ENCODE measurements around the gene BTBD19.
"Not testable (repeated sequence)": the region's sequence is repeated elsewhere in the genome, so short reads cannot be mapped to it uniquely, and the experiment has no call there.

The BTBD19 gene, protein sequence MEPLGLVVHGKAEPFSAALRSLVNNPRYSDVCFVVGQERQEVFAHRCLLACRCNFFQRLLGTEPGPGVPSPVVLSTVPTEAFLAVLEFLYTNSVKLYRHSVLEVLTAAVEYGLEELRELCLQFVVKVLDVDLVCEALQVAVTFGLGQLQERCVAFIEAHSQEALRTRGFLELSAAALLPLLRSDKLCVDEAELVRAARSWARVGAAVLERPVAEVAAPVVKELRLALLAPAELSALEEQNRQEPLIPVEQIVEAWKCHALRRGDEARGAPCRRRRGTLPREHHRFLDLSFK

DNA sequence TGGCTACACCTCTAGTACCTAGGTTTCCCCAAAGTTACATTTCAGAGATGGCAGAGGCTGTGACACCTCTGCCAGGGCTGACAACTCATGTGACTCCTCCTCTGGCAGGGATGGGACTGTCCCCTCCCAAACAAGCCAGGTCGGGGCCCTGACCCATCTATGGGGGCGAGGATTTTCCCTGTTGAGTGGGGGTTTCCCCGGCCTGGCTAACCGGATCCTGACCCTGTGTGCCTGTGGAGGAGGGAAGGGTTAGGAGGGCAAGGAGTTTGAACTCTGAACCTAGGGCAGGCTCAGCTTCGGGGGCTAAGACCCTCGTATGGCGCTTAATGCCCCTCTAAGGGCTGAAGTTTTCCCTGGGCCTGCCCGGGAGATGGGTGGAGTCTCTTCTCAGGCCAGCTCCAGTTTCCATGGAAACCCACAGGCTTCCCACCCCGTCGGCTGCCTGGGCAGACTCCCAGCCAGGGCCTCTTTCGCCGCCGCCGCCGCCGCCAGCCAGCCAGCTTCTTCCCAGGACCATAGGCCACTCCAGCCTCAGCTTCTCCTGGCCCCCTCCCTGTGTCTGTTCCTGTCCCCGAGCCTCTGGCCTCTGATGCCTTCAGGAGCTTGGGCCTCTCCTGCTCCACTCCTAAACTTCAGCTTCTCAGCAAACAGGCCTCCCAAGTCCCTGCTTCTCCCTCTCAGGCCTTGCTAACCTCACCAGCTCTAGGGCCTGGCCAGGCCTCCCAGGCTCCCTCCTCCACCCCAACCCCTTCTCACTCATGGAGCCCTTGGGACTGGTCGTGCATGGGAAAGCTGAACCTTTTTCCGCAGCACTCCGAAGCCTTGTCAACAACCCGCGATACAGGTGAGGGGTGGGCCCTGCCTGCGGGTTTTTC, at the start of gene BTBD19:
Gene BTBD19, plus strand, starts transcription at position 461 of the 875 bp plus-strand sequence. Its CDS starts 298 bp downstream, at position 759.
- peak; percentile 30 for DNase-seq

DNA sequence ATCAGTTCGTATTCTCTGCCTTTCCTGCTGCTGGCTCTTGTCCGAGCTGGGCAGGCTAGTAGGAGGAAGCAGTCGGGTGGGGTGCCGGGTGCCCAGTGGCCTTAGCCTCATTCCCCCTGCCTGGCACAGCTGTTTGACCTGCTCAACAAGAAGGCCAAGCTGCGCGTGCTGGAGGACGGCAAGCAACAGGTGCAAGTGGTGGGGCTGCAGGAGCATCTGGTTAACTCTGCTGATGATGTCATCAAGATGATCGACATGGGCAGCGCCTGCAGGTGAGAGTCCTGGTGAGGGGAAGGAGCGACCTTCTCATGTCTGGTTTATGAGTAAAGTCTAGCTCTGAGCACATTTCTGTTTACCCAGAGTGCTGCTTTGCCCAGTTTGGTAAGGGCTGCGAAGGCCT, 49.2 kb upstream of the BTBD19 start:
- DNase-seq: no peak

DNA sequence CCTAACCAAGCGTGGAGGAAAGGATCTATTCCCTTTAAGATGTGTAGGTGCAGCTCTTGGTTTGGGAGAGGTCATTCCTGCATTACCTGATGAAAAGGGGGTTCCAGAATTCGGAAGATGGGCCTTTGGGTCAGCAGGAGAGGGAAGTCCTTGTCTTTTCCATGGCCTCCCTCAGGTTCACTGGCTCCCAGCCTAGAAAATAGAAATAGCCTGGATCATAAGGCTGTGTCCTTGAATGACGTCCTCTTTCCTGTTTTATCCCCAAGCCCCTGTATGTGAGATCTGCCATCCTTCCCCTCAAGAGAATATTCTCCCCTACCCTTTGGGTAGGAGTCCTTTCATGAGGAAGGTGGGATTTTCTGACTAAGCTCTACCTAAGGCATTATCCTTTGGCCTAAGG, 47.4 kb upstream of the BTBD19 start:
- no peak for DNase-seq

DNA sequence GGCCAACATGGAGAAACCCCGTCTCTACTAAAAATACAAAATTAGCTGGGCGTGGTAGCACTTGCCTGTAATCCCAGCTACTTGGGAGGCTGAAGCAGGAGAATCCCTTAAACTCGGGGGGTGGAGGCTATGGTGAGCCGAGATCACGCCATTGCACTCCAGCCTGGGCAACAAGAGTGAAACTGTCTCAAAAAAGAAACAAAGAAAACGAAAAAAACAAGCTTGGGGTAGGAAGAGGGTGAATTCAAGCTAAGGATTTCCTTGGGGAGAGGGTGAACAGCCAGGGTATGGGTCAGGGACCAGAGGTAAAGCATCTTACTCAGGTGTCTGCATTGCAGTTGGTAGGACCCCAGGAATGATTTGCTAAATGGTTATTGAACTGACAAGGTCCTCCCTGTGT, 41.9 kb upstream of the BTBD19 start:
- not testable (repeated sequence) for DNase-seq

DNA sequence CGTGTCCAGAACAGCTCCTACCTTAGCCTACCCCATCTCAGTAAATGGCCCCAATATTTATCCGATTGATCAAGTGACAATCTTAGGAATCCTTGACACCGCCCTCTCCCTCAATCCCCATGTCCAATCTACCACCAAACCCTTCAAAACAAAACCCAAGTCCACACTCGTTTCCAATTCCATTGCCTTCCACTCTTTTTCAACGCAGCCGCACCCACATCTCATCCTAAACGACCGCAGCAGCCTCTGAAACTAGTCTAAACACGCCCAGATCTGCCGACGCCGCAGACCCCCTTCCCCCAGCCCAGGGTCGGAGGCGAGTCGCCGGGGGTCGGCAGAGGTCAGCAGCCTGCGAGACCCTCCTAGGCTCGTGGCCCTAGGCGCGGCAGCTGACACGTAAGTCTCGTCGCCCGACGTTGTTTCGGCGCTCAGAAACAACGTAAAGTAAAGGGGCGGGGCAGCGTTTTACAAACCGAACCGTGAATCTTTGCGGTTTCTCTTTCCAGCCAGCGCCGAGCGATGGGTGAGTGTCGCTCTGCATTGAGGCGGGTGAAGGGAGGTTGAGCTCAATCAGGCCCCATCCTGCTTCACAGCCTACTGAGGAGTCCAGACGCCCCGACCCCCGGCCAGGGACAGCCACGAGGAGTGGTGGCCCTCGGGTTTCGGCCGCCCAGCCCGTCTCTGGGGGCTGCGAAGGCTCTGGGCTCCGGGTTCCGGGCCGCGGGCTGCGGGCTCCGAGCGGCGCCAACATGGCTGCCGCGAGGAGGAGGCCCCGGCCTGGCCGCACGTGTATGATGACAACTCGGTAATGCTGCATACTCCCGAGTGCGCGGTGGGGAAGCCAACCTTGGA, 33.0 kb upstream of the BTBD19 start, which contains the start of gene RPS8:
Gene RPS8, plus strand, starts transcription at position 463 of the 852 bp plus-strand sequence. Its CDS starts 57 bp downstream, at position 520.
- peak; percentile 89 for DNase-seq

DNA sequence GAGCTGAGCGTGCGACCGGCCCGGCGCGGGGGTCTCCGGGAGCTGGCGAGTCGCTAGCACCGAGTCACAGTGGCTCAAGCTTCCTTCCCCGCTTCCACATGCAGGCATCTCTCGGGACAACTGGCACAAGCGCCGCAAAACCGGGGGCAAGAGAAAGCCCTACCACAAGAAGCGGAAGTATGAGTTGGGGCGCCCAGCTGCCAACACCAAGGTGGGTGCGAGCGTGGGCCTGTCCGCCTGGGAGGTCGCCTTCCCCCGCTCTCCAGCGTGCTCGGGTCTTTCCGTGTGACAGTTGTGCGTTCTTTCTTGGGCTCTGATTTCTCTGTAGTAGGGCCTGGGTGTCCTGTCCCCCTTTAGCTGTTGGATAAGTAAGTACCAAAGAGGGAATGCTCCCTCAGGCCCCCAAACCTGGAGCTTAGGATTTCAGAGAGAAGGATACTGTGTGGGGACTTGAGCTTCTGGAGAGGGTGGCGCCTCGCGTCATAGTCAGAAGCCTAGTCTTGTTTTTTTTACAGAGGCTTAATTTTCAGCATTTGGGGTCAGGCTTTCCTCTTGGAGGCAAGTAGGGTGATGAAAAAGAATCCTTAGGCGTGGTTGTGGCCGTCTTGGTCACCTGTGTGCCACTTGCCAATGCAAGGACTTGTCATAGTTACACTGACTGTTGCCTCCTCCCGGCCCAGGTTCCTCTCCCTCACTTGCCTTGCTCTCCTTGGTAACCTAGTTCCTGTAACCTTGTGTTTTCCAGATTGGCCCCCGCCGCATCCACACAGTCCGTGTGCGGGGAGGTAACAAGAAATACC, 32.2 kb upstream of the BTBD19 start:
- DNase-seq: peak; percentile 52

DNA sequence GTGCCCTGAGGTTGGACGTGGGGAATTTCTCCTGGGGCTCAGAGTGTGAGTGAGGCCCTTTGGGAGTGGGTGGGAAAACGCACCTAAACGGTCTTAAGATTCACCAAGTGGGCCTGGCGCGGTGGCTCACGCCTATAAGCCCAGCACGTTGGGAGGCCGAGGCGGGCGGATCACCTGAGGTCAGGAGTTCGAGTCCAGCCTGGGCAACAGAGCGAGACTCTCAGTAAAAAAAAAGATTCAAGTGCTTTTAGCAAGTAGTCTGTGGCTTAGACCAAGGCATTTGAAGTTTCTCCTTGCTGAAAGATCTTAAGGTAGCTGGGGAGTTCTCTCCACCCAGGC, 31.6 kb upstream of the BTBD19 start:
- DNase-seq: no peak

DNA sequence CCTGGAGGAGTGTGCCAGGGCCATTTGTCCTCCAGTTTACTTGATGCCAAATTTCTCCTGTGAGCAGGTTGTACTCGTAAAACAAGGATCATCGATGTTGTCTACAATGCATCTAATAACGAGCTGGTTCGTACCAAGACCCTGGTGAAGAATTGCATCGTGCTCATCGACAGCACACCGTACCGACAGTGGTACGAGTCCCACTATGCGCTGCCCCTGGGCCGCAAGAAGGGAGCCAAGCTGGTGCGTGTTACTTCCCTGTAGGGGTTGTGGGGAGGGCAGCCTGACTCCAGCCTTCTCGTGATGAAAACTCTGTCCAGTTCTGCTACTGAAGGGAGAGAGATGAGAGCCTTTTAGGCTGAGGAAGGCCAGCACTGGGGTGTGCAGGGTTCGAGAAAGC, 30.8 kb upstream of the BTBD19 start:
- DNase-seq: no peak

DNA sequence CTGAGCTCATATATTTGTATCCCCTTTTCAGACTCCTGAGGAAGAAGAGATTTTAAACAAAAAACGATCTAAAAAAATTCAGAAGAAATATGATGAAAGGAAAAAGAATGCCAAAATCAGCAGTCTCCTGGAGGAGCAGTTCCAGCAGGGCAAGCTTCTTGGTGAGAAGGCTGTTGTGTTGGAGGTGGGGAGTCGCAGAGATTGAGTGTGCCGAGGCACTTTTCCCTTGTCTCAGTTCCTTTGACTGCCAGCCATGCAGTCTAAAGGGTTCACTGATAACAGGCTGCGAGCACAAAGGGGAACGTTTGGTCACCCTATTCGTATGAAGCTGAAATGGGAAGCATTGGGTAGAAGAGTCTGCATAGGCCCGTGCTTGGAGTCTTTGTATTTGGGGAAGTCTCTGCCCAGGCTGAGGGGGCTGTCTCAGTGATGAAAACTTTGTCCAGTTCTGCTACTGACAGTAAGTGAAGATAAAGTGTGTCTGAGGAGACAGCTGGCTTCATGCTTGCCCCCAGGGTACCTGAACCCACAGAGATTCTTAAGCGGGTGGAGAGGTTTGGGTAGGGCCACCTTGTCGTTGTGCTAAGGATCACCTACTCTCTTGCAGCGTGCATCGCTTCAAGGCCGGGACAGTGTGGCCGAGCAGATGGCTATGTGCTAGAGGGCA, 30.2 kb upstream of the BTBD19 start:
- no peak for DNase-seq

DNA sequence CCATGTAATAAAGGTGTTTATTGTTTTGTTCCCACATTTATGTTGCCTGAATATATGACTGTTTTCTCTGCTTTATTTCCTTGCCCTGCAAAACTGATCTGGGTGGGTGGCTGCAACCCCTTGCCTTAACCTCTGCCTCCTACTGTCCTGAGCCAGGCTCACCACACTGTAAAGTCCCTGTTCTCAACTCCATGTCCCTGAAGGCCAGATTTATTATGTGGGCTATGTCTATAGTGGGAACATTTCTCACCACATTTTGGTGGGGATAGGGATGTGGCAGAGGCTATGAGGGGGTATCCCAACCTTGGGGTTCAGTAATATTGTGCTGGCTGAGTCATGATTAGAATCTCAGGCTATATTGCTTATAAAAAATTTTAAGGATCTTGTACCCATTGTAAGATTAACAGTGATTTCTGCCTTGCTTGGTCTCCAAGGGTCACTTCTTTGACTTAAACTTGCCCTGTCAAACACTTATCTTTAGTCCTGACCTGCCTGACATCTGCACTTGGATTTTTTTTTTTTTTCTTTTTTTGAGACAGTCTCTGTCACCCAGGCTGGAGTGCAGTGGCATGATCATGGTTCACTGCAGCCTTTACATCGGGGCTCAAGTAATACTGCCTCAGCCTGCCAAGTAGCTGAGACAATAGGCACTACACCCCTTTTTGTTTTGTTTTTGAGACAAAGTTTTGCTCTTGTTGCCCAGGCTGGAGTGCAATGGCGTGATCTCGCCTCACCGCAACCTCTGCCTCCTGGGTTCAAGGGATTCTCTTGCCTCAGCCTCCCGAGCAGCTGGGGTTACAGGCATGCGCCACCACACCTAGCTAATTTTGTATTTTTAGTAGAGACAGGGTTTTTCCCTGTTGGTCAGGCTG, 29.4 kb upstream of the BTBD19 start:
- no peak for DNase-seq

DNA sequence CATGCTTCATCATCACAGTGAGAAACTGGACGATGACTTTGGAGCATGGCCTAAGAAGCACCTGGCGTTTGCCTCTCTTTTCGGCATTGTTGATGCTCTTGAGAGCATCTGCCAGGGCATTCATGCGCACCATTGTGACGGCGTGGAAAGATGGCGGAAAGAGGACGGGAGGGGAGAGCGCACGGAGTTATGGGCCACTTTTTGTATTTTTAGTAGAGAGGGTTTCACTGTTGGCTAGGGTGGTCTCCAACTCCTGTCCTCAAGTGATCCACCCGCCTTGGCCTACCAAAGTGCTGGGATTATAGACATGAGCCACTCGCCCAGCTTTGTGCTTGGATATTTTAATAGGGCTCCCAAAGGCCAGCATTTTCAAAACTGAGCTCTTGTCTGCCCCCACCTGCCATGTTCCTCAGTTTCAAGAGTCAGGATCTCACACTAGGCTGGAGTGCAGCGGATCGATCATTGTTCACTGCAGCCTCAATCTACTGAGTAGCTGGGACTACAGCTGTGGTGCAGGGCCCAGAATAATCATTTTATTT, 27.7 kb upstream of the BTBD19 start:
- DNase-seq: no peak

DNA sequence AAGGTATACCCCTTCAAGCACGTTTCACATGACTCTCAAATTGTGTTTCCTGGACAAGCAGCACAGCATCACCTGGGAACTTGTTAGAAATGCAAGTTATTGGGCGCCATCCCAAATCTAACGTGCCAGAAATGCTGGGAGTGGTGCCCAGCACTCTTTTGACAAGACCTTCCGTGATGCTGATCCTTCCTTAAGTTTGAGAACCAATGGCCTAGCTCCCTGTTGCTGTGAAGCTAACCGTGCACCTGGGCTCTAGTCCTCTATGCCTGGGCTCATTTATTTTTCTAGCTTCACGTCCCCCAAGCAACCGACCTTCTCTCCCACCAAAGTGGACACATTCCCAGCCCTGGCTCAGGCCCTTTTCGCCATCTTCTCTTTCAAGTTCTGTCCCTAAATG, 24.6 kb upstream of the BTBD19 start:
- no peak for DNase-seq

DNA sequence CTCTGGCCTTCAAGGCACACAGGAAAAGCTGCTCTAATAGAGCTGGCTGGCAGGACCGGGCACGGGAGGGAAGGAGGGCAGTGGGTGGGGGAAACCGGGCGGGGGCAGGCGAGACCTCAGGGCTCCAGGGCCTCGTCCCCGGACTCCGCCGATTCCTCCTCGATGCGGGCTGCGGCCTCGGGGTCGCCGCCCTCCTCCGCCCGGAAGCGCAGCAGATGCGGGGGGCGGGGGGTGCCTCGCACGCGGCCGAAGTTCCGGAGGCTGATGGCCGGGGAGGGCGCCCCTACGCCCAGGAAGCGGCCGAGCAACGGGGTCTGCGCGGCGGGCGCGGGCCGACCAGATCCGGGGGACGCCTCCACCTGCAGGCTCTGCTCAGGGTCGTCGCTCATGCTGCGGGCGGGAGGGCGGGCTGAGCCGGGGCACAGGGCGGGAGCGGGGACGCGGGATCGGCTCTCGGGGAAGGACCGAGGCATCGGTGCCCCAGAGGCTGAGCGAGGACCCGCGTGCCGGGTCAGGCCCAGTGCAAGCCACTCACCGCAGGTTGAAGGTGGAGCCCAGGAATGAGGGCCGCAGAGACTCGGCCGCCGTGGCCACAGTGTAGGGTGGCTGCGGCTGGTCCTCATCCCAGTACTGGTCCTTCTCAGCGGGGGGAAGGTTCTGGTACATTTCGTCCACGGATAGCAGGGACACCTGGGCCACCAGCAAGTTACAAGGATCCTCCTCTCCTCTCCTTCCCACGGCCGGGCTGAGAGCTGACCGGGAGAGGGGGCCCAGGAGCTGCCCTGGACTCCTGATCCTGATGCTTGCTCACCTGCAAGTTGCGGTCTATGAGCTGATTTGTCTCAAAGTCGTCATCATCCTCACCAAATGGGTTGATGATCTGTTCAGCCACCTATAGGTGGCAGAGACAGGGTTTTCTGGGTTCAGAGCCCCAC, 24.0 kb upstream of the BTBD19 start:
- no peak for DNase-seq

DNA sequence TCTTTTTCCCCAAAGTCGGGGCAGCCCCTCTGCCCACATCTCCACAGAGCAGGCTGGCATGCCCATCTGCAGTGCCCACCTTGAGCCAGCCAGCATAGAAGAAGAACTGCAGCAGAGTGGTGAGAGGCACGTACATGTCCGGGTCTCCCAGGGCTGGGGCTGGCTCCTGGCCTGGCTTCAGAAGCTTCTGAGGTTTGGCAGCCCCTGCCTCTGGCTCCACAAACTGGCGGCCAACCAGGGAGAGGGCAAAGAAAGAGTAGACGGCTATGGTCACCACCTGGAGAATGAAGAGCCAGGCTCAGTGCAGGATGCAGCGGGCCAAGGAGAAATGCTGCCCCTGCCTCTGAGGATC, 23.3 kb upstream of the BTBD19 start:
- DNase-seq: no peak

DNA sequence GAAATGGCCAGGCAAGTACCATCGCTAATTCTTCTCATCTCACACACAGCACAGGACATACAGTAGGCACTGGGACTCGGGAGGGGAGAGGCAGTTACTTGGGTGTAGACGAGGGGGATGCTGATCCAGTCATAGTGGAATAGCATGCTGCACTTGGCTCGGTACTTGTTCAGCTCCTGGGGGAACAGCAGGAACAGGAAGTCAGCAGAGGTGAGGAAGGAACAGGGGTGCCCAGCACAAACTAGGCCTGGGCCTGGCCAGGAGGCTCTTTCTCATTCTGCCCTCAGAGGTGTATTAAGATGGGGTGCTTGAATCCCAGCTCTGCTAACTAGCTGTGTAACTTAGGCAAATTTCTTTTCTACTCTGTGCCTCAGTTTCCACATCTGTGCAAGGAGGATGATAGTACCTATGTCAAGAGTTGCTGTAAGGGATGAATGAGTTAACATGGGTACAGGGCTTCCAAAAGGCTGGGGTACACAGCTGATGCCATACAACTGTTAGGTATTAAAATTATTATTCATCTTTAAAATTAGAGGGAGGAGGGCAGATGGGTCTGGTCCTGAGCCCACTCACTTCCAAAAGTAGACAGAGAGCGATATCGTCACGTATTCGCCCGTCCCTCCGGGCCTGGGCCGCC, 22.7 kb upstream of the BTBD19 start:
- DNase-seq: no peak

DNA sequence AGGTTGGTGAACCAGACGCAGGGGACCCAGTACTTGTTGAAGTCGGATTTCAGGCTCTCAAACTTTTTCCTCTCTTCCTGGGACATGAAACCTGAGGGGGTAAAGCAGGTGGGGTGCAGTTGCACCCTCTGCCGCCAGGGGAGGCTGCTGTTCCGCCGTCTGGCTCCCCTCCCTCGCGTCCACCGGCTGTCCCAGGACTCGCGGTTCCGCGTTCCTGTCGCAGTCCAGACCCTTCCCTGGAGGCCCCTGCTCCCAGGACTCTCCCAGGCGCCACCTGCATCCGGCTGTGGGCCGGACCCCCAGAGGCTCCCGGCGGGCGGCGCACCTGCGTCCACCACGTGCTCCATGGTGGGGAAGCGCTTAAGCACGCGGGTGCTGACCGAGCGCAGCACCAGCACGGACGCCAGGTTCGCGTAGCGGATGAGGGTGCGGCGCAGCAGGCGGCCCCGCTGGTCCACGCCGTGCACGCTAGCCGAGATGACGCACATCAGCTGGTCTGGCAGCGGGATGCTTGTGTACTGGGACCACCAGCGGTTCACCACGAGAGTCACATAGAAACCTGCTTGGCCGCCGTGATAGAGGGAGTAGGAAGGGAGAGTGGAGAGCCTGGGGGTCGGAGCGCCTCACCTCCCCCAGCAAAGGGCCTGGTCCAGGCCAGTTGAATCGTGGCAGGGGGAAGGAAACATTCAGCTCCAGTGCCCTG, 22.0 kb upstream of the BTBD19 start:
- DNase-seq: peak; percentile 73

DNA sequence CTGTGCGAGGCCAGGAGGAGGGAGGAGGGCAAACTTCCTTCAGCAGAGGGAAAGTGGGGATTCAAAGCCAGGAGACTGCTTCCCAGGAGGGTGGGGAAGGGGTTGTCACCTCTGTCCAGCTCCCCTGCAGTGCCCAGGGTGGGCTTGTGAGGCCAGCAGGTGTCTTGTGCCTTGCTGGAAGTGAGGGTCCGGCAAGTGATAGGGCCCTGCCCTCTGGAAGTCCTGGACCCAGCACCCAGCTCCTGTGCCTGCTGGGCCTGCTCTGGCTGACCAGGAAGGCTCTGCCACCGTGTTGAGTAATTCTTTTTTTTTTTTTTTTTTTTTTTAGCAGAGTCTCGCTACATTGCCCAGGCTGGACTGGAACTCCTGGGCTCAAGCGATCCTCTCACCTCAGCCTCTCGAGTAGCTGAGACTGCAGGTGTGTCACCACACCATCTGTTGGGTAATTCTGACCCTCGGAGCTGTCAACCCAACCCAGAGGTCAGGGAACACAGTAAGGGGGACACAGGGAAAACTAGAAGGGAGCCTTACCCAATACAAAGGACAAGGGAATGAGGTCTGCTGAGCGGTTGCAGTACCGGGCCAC, 21.4 kb upstream of the BTBD19 start:
- no peak for DNase-seq

DNA sequence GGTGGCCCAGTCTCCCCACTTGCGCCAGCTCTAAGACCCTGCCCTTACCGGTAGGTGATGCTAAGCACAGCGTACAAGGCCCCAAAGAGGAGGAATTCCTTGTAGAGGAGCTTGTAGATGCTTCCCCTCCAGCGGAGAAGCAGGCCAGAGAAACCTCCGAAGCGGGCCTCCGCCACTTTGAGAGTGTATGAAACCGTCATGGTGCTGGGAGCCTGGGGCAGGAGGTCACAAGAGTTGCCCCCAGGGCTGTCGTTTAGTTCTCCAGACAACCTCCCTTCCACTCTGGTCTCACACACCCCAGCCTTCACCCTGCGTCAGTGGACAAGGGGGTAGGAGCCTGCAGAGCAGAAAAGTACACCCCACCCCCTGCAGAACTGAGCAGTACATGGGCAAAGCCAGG, 20.8 kb upstream of the BTBD19 start:
- no peak for DNase-seq

All from CD4-positive, alpha-beta T cell treated with Interleukin-15 for 1 hour (primary cell).